Measurements from ENCODE around the gene SMYD3. TPM values are rescaled to one million over a fixed set of nuclear protein-coding genes. Genes with fewer than 3 reads are reported as not detected.

The SMYD3 gene
- total RNA-seq, 1 experiment from 2014 or later = 25.5 TPM

- Histone ChIP-seq H4K91ac (ENCODE audit: insufficient read length, low read depth, low read length) (no peak overlapping the region), H3K4ac (ENCODE audit: low read depth, low read length) (no peak overlapping the region), H2BK12ac (ENCODE audit: insufficient read length, low read depth, low read length) (no peak overlapping the region), H2BK15ac (ENCODE audit: low read depth, low read length) (no peak overlapping the region), H3K27ac (ENCODE audit: insufficient read length, low read depth, low read length) (no peak overlapping the region), H2BK5ac (ENCODE audit: insufficient read length, low read length) (no peak overlapping the region), H3K4me2 (ENCODE audit: insufficient read depth, insufficient read length, low read length) (no peak overlapping the region), H3K4me1 (ENCODE audit: insufficient read depth, low read length) (no peaks in the 10 kb centered on the region), H2BK20ac (ENCODE audit: low read depth, low read length, poor library complexity, severe bottlenecking) (no peak overlapping the region), H2AK5ac (ENCODE audit: insufficient read length, low read length) (no peak overlapping the region), H3K56ac (ENCODE audit: insufficient read length, low read depth, low read length) (no peak overlapping the region), H3T11ph (ENCODE audit: low read length) (no peak overlapping the region), H3K9ac (ENCODE audit: extremely low read depth, insufficient read length, low read length) (no peak overlapping the region), H4K20me1 (ENCODE audit: control insufficient read depth, insufficient read depth, insufficient read length) (no peaks in the 10 kb centered on the region), H4K8ac (replicated peaks; ENCODE audit: insufficient read length, low read depth, low read length) (no peak overlapping the region), H4K5ac (ENCODE audit: insufficient read length, low read depth, low read length) (no peak overlapping the region), H3K23me2 (ENCODE audit: insufficient read length, low read depth, low read length, poor library complexity, severe bottlenecking) (no peaks in the 10 kb centered on the region), H3K27me3 (ENCODE audit: insufficient read depth, low read length) (no peaks in the 10 kb centered on the region), H3K9me3 (ENCODE audit: control insufficient read depth, low read depth, low read length) (no peaks in the 10 kb centered on the region), H3K14ac (ENCODE audit: insufficient read depth, low read length) (no peak overlapping the region), H3K79me1 (ENCODE audit: insufficient read depth, low read depth, low read length, poor library complexity, severe bottlenecking) (no peaks in the 10 kb centered on the region), H3K23ac (ENCODE audit: insufficient read length, low read depth, low read length) (no peak overlapping the region), H2AFZ (ENCODE audit: low read length) (no peak overlapping the region), H2BK120ac (ENCODE audit: low read depth, low read length, poor library complexity, severe bottlenecking) (no peak overlapping the region), H3K79me2 (ENCODE audit: insufficient read depth, low read length) (0 out of 2 replicates have a peak, but pooled peaks cover 2% of the 10 kb centered on the region), H3K18ac (ENCODE audit: insufficient read length, low read depth, low read length) (no peak overlapping the region)
- DNase-seq = no peak
- no peak overlapping the region for H3K27ac Mint-ChIP-seq
- H3K9me3 Mint-ChIP-seq = no peaks in the 10 kb centered on the region
- H3K4me1 Mint-ChIP-seq = no peaks in the 10 kb centered on the region; a peak in 2 of 4 replicates
- no peaks in the 10 kb centered on the region for H3K27me3 Mint-ChIP-seq (ENCODE audit: low read depth)
- no CpG with 5 or more reads among the region's 3 CpGs for WGBS (ENCODE audit: extremely low coverage, insufficient read length, low lambda C conversion rate)
- no peak overlapping the region for H3K4me3 Mint-ChIP-seq
- H3K36me3 Mint-ChIP-seq (ENCODE audit: insufficient read depth in 1 of 3, low read depth in 3 of 3) = no peaks in the 10 kb centered on the region
- no peak for TF ChIP-seq CTCF (conservative IDR thresholded peaks at IDR 0.05)
These were observed 407.5 kb downstream of the SMYD3 start for GRCh38 chr1:246099570-246099969.

All from H9 (cell line).